K562 (cell line): Measurements from ENCODE around the gene BNC1. TPM values are rescaled to one million over a fixed set of nuclear protein-coding genes. Genes with fewer than 3 reads are reported as not detected.
"Not testable (repeated sequence)": the region's sequence is repeated elsewhere in the genome, so short reads cannot be mapped to it uniquely, and the experiment has no call there.

Source experiments
- ATAC-seq: fragments of 200-7000 bp; cut with Tn5 transposase; 3 replicates; pipeline ENCODE4 v1.9.1; 2020; ENCODE audit warnings: moderate library complexity
- BruUV-seq: library from RNA; stranded (reverse); fragments of 400-500 nt; replicated peaks from 2 replicates; lab custom pipeline; 2021; lab: Mats Ljungman, UMichigan
- CTCF ChIA-PET: fragments of 300-600 bp; formaldehyde crosslinking; extraction: SDS; loops from one replicate; lab custom pipeline; 2021; ENCODE audit warnings: low intra/inter-chr PET ratio; lab: Yijun Ruan, JAX
- POLR2A ChIA-PET: fragments of 300-600, 350-650 bp; sonication (Branson Sonifier 250); formaldehyde crosslinking; extraction: SDS; loops from one replicate; lab custom pipeline; 2021; ENCODE audit warnings: antibody characterized with exemption, inconsistent platforms; lab: Yijun Ruan, JAX
- DNase-seq, 4 experiments: peaks; one replicate each; pipeline versions ENCODE4 v3.0.0 to v3.0.0-alpha.2; 2011 to 2018; ENCODE audit warnings: low spot score in 3 of 4, mixed read lengths in 3 of 4; ENCODE audit errors: extremely low read depth in 1 of 4
- FAIRE-seq: peaks from 2 replicates; lab custom pipeline; 2011; peaks lifted over from hg19 to GRCh38; lab: Jason Lieb, UNC
- H2AFZ ChIP-seq: 2 replicates; pipeline ENCODE4 v1.6.0; 2011; ENCODE audit warnings: low read depth, low read length, control low read depth, inconsistent platforms
- H3K27ac ChIP-seq: fragments of 200-600 bp; 3 replicates; pipeline ENCODE4 v1.8.0; 2011; ENCODE audit warnings: low read depth, mild to moderate bottlenecking, control low read depth, inconsistent platforms, low read length, moderate library complexity, mixed read lengths; ENCODE audit errors: extremely low read depth
- H3K27me3 ChIP-seq, 2 experiments: fragments of 300-600 bp in 1 of 2; 2 replicates in 1 of 2; 3 replicates in 1 of 2; pipeline versions ENCODE4 v1.6.0 to v1.8.0; 2011; ENCODE audit warnings: inconsistent platforms in 2 of 2, low read length in 2 of 2, mild to moderate bottlenecking in 1 of 2, mixed read lengths in 1 of 2, moderate library complexity in 1 of 2; ENCODE audit not compliant: control insufficient read depth in 2 of 2, insufficient read depth in 2 of 2
- H3K36me3 ChIP-seq: fragments of 300-600 bp; 3 replicates; pipeline ENCODE4 v1.8.0; 2011; ENCODE audit warnings: mild to moderate bottlenecking, low read length, inconsistent platforms; ENCODE audit not compliant: control insufficient read depth, insufficient read depth
- H3K4me1 ChIP-seq, 2 experiments: fragments of 200-600 bp in 1 of 2; replicated peaks in 1 of 2; 2 replicates in 1 of 2; 3 replicates in 1 of 2; pipeline versions ENCODE4 v1.5.1 to v1.8.0; 2011; ENCODE audit warnings: inconsistent platforms in 2 of 2, low read length in 2 of 2, mild to moderate bottlenecking in 1 of 2, mixed read lengths in 1 of 2, moderate library complexity in 1 of 2; ENCODE audit not compliant: control insufficient read depth in 2 of 2, insufficient read depth in 2 of 2
- H3K4me2 ChIP-seq: 2 replicates; pipeline ENCODE4 v1.6.1; 2011; ENCODE audit warnings: low read length, control low read depth, inconsistent platforms, mixed read lengths; ENCODE audit not compliant: insufficient read depth
- H3K4me3 ChIP-seq: fragments of 200-600 bp; sonication (generic), shearing (Covaris generic); 2 replicates; pipeline ENCODE4 v1.5.1; 2016; ENCODE audit warnings: control low read depth, inconsistent platforms
- H3K79me2 ChIP-seq: fragments of 200-600 bp; 3 replicates; pipeline ENCODE4 v1.8.0; 2011; ENCODE audit warnings: low read length, inconsistent platforms; ENCODE audit not compliant: control insufficient read depth, insufficient read depth
- H3K9ac ChIP-seq, 2 experiments: 2 replicates each; pipeline versions ENCODE4 v1.6.0 to v1.6.1; 2011; ENCODE audit warnings: low read depth in 2 of 2, low read length in 2 of 2, control low read depth in 1 of 2, inconsistent platforms in 1 of 2, mild to moderate bottlenecking in 1 of 2, mixed read lengths in 1 of 2; ENCODE audit not compliant: insufficient read depth in 1 of 2
- H3K9me1 ChIP-seq: one replicate; pipeline ENCODE4 v1.6.0; 2011; ENCODE audit warnings: inconsistent platforms, mild to moderate bottlenecking, low read length, moderate library complexity; ENCODE audit not compliant: control insufficient read depth, insufficient read depth
- H3K9me3 ChIP-seq: replicated peaks from 2 replicates; pipeline ENCODE4 v1.5.1; 2011; ENCODE audit warnings: low read depth, low read length, inconsistent platforms; ENCODE audit not compliant: control insufficient read depth, insufficient read depth
- H4K20me1 ChIP-seq: replicated peaks from 2 replicates; pipeline ENCODE4 v1.6.1; 2011; ENCODE audit warnings: low read length, inconsistent platforms, mixed read lengths; ENCODE audit not compliant: control insufficient read depth, insufficient read depth
- DPF2 ChIP-seq: fragments of 450-650 bp; IDR thresholded peaks from 2 replicates; pipeline ENCODE4 v1.6.1; 2016
- FOSL1 ChIP-seq: fragments of 200-800 bp; sonication (Bioruptor generic); conservative IDR thresholded peaks from 2 replicates; pipeline ENCODE4 v1.6.1; 2016; ENCODE audit warnings: missing genetic modification characterization, missing compliant biosample characterization
- NFE2 ChIP-seq: IDR thresholded peaks from 2 replicates; pipeline ENCODE4 v1.6.1; 2014; ENCODE audit warnings: antibody characterized with exemption, low read depth
- PKNOX1 ChIP-seq: fragments of 450-650 bp; IDR thresholded peaks from 2 replicates; pipeline ENCODE4 v1.6.1; 2016
- YY1 ChIP-seq, 3 experiments: IDR thresholded peaks; 2 replicates each; pipeline ENCODE4 v1.6.1; 2011; ENCODE audit warnings: low read length in 2 of 3, mild to moderate bottlenecking in 2 of 3, moderate library complexity in 2 of 3, borderline replicate concordance in 1 of 3, control low read depth in 1 of 3, low read depth in 1 of 3; ENCODE audit not compliant: insufficient read depth in 3 of 3, insufficient replicate concordance in 2 of 3, control insufficient read depth in 1 of 3, insufficient read length in 1 of 3; ENCODE audit errors: extremely low read depth in 1 of 3
- WGBS: fragments of 100-300 bp; shearing (Covaris generic); methylation state at CpG from one replicate; pipeline ENCODE4 v1.1.6; 2016; ENCODE audit warnings: low coverage, mixed read lengths; ENCODE audit not compliant: insufficient coverage; ENCODE audit errors: missing lambda C conversion rate; 5-methylcytosine and 5-hydroxymethylcytosine counted together
- in situ Hi-C: fragments of 300-500 bp; cut with MboI; formaldehyde crosslinking; loops from 4 replicates; pipeline ENCODE4 v1.15.0; 2018; ENCODE audit warnings: inconsistent platforms, mixed read lengths
- intact Hi-C: fragments of 100-400 bp; cut with micrococcal nuclease; formaldehyde crosslinking; loops from 2 replicates; pipeline ENCODE4 v1.14.2; 2022
- polyA plus RNA-seq, 8 experiments: library from polyadenylated mRNA; depleted of rRNA in 4 of 8; stranded (reverse) in 5 of 8; unstranded in 3 of 8; fragments of >200 nt; fragmentation: Nextera tagmentation in 2 of 8; fragmentation: Illumina TruSeq in 1 of 8; extraction: Ambion mirVana in 2 of 8; extraction: Trizol in 1 of 8; gene quantifications; 2 replicates each; pipeline versions ENCODE4 v1.2.1 to v1.2.3, GENCODE V29; 2011 to 2014; ENCODE audit warnings: inconsistent platforms in 1 of 8, missing spikeins in 1 of 8
- total RNA-seq, 7 experiments: library from RNA; depleted of rRNA in 6 of 7; stranded (reverse); fragments of >200 nt in 6 of 7; fragmentation: Illumina TruSeq in 2 of 7; extraction: Trizol in 2 of 7; gene quantifications; 2 replicates each; pipeline versions ENCODE4 v1.2.1 to v1.2.3, GENCODE V29; 2011 to 2021; ENCODE audit warnings: low replicate concordance in 1 of 7
- TF ChIP-seq, protein P1 (sequence below): sonication (generic); IDR thresholded peaks from 2 replicates; pipeline ENCODE4 v1.6.1; 2016
- TF ChIP-seq, protein P2 (sequence below): fragments of 450-650 bp; IDR thresholded peaks from 2 replicates; pipeline ENCODE4 v1.6.1; 2016; ENCODE audit warnings: low read depth, mild to moderate bottlenecking, moderate library complexity

The BNC1 gene
- total and polyA plus RNA-seq, 9 of the 15 experiments (the other 6 are each of a cell fraction or from before 2014, with no cell fraction given) = not detected

GRCh38 chr15:83221781-83222180 is 62.7 kb downstream of the BNC1 start:
- CTCF ChIA-PET, H3K36me3 ChIP-seq, POLR2A ChIA-PET, H3K9me3 ChIP-seq, H3K4me1 ChIP-seq, H4K20me1 ChIP-seq, H3K27me3 ChIP-seq, H3K9ac ChIP-seq, FAIRE-seq, ATAC-seq, H3K9me1 ChIP-seq, intact Hi-C loops, H3K4me3 ChIP-seq, BruUV-seq, in situ Hi-C loops, H3K27ac ChIP-seq, H3K79me2 ChIP-seq, DNase-seq: not testable (repeated sequence)
- peak; percentile 10; the same call in 1 of the 2 replicates for TF ChIP-seq PKNOX1
- peak in 2 of 3 experiments; percentile 28 to 55 for TF ChIP-seq YY1 (IDR thresholded peaks at IDR 0.05; ENCODE audit: borderline replicate concordance in 1 of 3, control insufficient read depth in 1 of 3, extremely low read depth in 1 of 3, insufficient read depth in 3 of 3, insufficient read length in 1 of 3, insufficient replicate concordance in 2 of 3, low read depth in 1 of 3, low read length in 2 of 3)
- Histone ChIP-seq H2AFZ (peak overlapping the region; percentile 70), H3K4me2 (peak overlapping the region; percentile 18; the same call in 1 of the 2 replicates)
- WGBS = 4% methylated on average over 6 of the region's 9 CpGs

DNA sequence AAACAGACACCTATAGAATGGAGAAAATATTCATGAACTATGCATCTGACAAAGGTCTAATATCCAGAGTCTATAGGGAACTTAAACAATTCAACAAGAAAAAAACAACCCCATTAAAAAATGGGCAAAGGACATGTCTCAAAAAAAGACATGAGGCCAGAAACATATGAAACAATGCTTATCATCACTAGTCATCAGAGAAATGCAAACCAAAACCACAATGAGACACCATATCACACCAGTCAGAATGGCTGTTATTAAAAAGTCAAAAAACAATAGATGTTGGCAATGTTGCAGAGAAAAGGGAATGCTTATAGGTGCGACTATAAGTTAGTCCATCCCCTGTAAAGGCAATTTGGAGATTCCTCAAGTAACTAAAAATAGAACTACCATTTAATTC is 65.4 kb downstream of the BNC1 start:
- Histone ChIP-seq H4K20me1 (no peaks in the 10 kb centered on the region), H3K9me3 (no peaks in the 10 kb centered on the region), H3K27ac (no peak overlapping the region), H3K36me3 (no peaks in the 10 kb centered on the region), H3K27me3 (no peaks in the 10 kb centered on the region), H3K9ac (no peak overlapping the region), H3K9me1 (no peaks in the 10 kb centered on the region), H3K4me3 (no peak overlapping the region), H3K4me1 (no peaks in the 10 kb centered on the region), H2AFZ (no peak overlapping the region), H3K79me2 (no peaks in the 10 kb centered on the region), H3K4me2 (no peak overlapping the region)
- CTCF ChIA-PET = no interaction called here
- TF ChIP-seq DPF2 (0 out of 2 replicates have a peak, but pooled peaks have one; percentile 16), FOSL1 (tag) (0 out of 2 replicates have a peak, but pooled peaks have one; percentile 20), NFE2 (0 out of 2 replicates have a peak, but pooled peaks have one; percentile 21)
- TF ChIP-seq, protein P1, sequence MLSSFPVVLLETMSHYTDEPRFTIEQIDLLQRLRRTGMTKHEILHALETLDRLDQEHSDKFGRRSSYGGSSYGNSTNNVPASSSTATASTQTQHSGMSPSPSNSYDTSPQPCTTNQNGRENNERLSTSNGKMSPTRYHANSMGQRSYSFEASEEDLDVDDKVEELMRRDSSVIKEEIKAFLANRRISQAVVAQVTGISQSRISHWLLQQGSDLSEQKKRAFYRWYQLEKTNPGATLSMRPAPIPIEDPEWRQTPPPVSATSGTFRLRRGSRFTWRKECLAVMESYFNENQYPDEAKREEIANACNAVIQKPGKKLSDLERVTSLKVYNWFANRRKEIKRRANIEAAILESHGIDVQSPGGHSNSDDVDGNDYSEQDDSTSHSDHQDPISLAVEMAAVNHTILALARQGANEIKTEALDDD = peak; percentile 41; the same call in 1 of the 2 replicates
- TF ChIP-seq, protein P2, sequence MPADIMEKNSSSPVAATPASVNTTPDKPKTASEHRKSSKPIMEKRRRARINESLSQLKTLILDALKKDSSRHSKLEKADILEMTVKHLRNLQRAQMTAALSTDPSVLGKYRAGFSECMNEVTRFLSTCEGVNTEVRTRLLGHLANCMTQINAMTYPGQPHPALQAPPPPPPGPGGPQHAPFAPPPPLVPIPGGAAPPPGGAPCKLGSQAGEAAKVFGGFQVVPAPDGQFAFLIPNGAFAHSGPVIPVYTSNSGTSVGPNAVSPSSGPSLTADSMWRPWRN = no peak
- intact Hi-C loops (no loop called here), in situ Hi-C loops (no loop called here)
- POLR2A ChIA-PET = no interaction called here
- BruUV-seq = no TSS peak
- ATAC-seq (no peak), DNase-seq (no peak), FAIRE-seq (peak; percentile 57)
- 14% methylated on average over 1 of the region's 1 CpG for WGBS
